Testis (tissue), 3 donors: Measurements from ENCODE around the gene SCRN1. TPM values are rescaled to one million over a fixed set of nuclear protein-coding genes. Genes with fewer than 3 reads are reported as not detected.

Experiments
- DNase-seq: peaks from one replicate; pipeline ENCODE4 v3.0.0-alpha.2; 2019
- H3K27ac ChIP-seq, 2 donors: fragments of 200-600 bp; sonication (generic); one replicate each; pipeline ENCODE4 v1.5.1; 2019
- H3K27me3 ChIP-seq: fragments of 200-600 bp; sonication (generic); one replicate; pipeline ENCODE4 v1.5.1; 2019
- H3K36me3 ChIP-seq: fragments of 200-600 bp; sonication (generic); one replicate; pipeline ENCODE4 v1.5.1; 2017; ENCODE audit warnings: low read depth; ENCODE audit errors: missing control alignments
- H3K4me1 ChIP-seq: fragments of 200-600 bp; sonication (generic); one replicate; pipeline ENCODE4 v1.5.1; 2019
- H3K4me3 ChIP-seq, 2 donors: fragments of 200-600 bp; sonication (generic); one replicate each; pipeline ENCODE4 v1.5.1; 2017 to 2019
- H3K9me3 ChIP-seq: fragments of 200-600 bp; sonication (generic); one replicate; pipeline ENCODE4 v1.5.1; 2017
- POLR2A ChIP-seq: fragments of 450-650 bp; IDR thresholded peaks from one replicate; pipeline ENCODE4 v1.6.1; 2017; ENCODE audit warnings: antibody characterized with exemption, mild to moderate bottlenecking, moderate library complexity
- WGBS, 2 donors: methylation state at CpG; one replicate each; pipeline ENCODE4 v1.1.5; 2018; 5-methylcytosine and 5-hydroxymethylcytosine counted together
- intact Hi-C: fragments of 100-400 bp; cut with DNase I; formaldehyde crosslinking; loops from one replicate; pipeline ENCODE4 v1.15.1; 2023; ENCODE audit warnings: low total_unique reads
- polyA plus RNA-seq: library from polyadenylated mRNA; stranded (reverse); fragments of 350-450 nt; fragmentation: Illumina TruSeq; extraction: RNeasy Lipid Tissue Mini Kit (QIAGEN cat#74804); gene quantifications from one replicate; pipeline ENCODE4 v1.2.3, GENCODE V29; 2014; ENCODE audit warnings: low read depth, low replicate concordance; ENCODE audit not compliant: insufficient read depth
- total RNA-seq, 2 donors: library from RNA; depleted of rRNA; stranded (reverse); fragments of >200 nt; gene quantifications; one replicate each; pipeline ENCODE4 v1.2.3, GENCODE V29; 2016
- TF ChIP-seq, protein P1 (sequence below), 3 experiments: fragments of 450-650 bp in 2 of 3; fragments of 200-600 bp in 1 of 3; sonication (generic) in 1 of 3; IDR thresholded peaks; one replicate each; pipeline ENCODE4 v1.5.1; 2016 to 2019; ENCODE audit warnings: antibody characterized with exemption in 3 of 3, mild to moderate bottlenecking in 2 of 3, moderate library complexity in 1 of 3

Gene SCRN1
- total and polyA plus RNA-seq, 3 donors from 2014 or later = 56.8 to 107 (median 78.0) TPM

GRCh38 chr7:29883462-29884398 lies 105.9 kb downstream of the SCRN1 start:
- H3K36me3 ChIP-seq = no peaks in the 10 kb centered on the region
- TF ChIP-seq POLR2A = no peak
- TF ChIP-seq, protein P1, sequence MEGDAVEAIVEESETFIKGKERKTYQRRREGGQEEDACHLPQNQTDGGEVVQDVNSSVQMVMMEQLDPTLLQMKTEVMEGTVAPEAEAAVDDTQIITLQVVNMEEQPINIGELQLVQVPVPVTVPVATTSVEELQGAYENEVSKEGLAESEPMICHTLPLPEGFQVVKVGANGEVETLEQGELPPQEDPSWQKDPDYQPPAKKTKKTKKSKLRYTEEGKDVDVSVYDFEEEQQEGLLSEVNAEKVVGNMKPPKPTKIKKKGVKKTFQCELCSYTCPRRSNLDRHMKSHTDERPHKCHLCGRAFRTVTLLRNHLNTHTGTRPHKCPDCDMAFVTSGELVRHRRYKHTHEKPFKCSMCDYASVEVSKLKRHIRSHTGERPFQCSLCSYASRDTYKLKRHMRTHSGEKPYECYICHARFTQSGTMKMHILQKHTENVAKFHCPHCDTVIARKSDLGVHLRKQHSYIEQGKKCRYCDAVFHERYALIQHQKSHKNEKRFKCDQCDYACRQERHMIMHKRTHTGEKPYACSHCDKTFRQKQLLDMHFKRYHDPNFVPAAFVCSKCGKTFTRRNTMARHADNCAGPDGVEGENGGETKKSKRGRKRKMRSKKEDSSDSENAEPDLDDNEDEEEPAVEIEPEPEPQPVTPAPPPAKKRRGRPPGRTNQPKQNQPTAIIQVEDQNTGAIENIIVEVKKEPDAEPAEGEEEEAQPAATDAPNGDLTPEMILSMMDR (IDR thresholded peaks at IDR 0.05) = no peak
- intact Hi-C loops = no loop called here
- peaks cover 7% of the 10 kb centered on the region for H3K4me1 ChIP-seq
- 60 to 75% methylated on average over 23 to 45 of the region's 46 CpGs for WGBS, 2 donors
- H3K27ac ChIP-seq = no peak overlapping the region
- H3K9me3 ChIP-seq = no peaks in the 10 kb centered on the region
- DNase-seq = no peak
- H3K4me3 ChIP-seq = peak overlapping the region; percentile 29 to 40
- H3K27me3 ChIP-seq = no peaks in the 10 kb centered on the region

- H3K27me3 ChIP-seq = no peaks in the 10 kb centered on the region
- H3K9me3 ChIP-seq = no peaks in the 10 kb centered on the region
- no peaks in the 10 kb centered on the region for H3K36me3 ChIP-seq
- DNase-seq = no peak
- H3K4me1 ChIP-seq = peaks cover 7% of the 10 kb centered on the region
- H3K4me3 ChIP-seq = no peak overlapping the region
- 82 to 100% methylated on average over 1 of the region's 1 CpG for WGBS, 2 donors
- no peak for TF ChIP-seq POLR2A
- TF ChIP-seq, protein P1 (IDR thresholded peaks at IDR 0.05) = no peak
- peak overlapping the region; percentile 48 to 61 for H3K27ac ChIP-seq
- intact Hi-C loops = no loop called here
These were observed 107.1 kb downstream of the SCRN1 start for GRCh38 chr7:29882481-29882880.

DNA sequence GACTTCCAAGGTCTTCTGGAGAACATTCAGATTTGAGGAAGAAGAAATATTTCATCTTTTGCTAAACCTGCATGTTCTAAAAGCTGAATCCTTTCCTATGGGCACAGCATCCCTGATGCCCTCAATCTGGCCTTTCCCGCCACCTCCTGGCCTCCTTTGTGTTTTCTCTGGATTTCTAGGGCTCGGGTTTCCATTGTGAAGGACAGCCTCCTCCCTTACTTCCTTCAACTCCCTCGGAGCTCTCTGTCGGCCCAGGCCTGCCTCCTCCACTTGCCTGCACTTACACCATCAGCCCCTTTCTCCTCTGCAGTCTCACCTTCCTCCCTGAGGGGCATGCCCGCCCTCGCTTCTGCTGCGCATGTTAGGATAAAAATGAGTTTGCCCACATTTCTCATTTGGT lies 107.9 kb downstream of the SCRN1 start:
- 59 to 63% methylated on average over 7 of the region's 7 CpGs for WGBS, 2 donors
- Histone ChIP-seq H3K27me3 (no peaks in the 10 kb centered on the region), H3K4me3 (no peak overlapping the region), H3K36me3 (no peaks in the 10 kb centered on the region), H3K27ac (peak overlapping the region in 1 of 2 donors; percentile 61), H3K9me3 (no peaks in the 10 kb centered on the region), H3K4me1 (peaks cover 7% of the 10 kb centered on the region)
- intact Hi-C loops = no loop called here
- DNase-seq = peak; percentile 54
- TF ChIP-seq, protein P1 (IDR thresholded peaks at IDR 0.05) = no peak
- no peak for TF ChIP-seq POLR2A

DNA sequence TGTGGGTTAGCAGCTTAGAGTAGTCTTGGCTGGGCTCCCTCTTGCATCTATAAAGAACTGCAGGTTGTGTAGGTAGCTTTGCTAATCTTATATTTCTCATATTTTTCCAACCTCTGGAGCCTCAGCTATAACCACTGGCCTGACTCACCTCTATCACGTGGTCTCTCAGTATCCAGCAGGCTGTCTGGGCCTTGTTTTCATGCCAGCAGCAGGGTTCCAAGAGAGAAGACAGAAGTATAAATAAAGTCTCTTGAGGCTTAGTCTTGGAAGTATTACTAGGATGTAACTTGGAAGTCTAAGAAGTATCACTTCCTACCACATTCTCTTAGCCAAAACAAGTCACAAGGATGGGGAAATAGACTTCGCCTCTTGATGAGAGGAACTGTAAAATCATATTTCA lies 110.0 kb downstream of the SCRN1 start:
- intact Hi-C loops = no loop called here
- Histone ChIP-seq H3K4me3 (no peak overlapping the region), H3K4me1 (peaks cover 7% of the 10 kb centered on the region), H3K27me3 (no peaks in the 10 kb centered on the region), H3K27ac (peak overlapping the region in 1 of 2 donors; percentile 61), H3K9me3 (no peaks in the 10 kb centered on the region), H3K36me3 (no peaks in the 10 kb centered on the region)
- TF ChIP-seq, protein P1 (IDR thresholded peaks at IDR 0.05) = no peak
- no peak for TF ChIP-seq POLR2A
- DNase-seq = peak; percentile 73
- WGBS, 2 donors = 44 to 59% methylated on average over 2 of the region's 2 CpGs
